ENCODE results near the gene EDAR. TPM values are rescaled to one million over a fixed set of nuclear protein-coding genes. Genes with fewer than 3 reads are reported as not detected.

Gene EDAR
- total and polyA plus RNA-seq, 9 of the 15 experiments (the other 6 are each of a cell fraction or from before 2014, with no cell fraction given), result 0.01 TPM; not detected in 8

DNA sequence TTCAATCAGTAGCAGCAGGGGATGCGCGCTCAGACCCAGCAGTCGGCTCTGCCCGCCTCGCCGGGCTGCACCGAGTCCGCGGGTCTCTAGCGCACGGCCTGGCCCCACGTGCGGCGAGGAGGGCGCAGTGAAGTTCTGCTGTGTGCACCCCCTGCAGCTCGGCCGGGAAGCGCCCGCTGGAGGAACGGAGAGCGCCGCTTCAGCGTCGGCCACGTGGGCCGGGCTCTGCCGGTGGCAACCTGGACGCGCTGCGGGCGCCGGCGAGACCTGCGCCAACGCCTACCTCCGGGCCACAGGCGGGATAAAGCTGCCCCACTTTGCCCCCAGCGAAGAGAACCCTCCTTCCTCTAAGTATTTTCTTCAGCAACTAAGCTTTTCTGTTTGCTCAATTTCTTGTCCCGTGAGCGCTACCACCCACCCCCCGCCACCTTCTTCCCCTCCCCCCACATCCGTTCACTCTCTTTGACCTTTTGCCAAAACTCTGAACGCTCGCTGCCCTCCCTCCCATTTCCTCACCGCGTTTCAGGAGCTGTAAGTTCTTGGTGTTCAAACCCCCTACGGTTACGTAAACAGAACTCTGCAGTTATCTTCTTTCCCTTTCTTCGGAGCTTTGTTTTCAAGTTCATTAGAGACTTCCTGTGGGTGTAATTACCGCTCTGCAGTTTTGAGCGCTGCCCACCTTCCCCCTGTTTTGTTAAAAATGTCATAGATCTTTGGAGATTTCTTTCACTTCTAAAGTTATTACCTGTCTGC, 42.6 kb upstream of the EDAR start (continued):
- TF ChIP-seq, protein P1, sequence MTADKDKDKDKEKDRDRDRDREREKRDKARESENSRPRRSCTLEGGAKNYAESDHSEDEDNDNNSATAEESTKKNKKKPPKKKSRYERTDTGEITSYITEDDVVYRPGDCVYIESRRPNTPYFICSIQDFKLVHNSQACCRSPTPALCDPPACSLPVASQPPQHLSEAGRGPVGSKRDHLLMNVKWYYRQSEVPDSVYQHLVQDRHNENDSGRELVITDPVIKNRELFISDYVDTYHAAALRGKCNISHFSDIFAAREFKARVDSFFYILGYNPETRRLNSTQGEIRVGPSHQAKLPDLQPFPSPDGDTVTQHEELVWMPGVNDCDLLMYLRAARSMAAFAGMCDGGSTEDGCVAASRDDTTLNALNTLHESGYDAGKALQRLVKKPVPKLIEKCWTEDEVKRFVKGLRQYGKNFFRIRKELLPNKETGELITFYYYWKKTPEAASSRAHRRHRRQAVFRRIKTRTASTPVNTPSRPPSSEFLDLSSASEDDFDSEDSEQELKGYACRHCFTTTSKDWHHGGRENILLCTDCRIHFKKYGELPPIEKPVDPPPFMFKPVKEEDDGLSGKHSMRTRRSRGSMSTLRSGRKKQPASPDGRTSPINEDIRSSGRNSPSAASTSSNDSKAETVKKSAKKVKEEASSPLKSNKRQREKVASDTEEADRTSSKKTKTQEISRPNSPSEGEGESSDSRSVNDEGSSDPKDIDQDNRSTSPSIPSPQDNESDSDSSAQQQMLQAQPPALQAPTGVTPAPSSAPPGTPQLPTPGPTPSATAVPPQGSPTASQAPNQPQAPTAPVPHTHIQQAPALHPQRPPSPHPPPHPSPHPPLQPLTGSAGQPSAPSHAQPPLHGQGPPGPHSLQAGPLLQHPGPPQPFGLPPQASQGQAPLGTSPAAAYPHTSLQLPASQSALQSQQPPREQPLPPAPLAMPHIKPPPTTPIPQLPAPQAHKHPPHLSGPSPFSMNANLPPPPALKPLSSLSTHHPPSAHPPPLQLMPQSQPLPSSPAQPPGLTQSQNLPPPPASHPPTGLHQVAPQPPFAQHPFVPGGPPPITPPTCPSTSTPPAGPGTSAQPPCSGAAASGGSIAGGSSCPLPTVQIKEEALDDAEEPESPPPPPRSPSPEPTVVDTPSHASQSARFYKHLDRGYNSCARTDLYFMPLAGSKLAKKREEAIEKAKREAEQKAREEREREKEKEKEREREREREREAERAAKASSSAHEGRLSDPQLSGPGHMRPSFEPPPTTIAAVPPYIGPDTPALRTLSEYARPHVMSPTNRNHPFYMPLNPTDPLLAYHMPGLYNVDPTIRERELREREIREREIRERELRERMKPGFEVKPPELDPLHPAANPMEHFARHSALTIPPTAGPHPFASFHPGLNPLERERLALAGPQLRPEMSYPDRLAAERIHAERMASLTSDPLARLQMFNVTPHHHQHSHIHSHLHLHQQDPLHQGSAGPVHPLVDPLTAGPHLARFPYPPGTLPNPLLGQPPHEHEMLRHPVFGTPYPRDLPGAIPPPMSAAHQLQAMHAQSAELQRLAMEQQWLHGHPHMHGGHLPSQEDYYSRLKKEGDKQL (CRISPR knock-in tag; IDR thresholded peaks at IDR 0.05; ENCODE audit: borderline replicate concordance), result no peak
- TF ChIP-seq, protein P2, sequence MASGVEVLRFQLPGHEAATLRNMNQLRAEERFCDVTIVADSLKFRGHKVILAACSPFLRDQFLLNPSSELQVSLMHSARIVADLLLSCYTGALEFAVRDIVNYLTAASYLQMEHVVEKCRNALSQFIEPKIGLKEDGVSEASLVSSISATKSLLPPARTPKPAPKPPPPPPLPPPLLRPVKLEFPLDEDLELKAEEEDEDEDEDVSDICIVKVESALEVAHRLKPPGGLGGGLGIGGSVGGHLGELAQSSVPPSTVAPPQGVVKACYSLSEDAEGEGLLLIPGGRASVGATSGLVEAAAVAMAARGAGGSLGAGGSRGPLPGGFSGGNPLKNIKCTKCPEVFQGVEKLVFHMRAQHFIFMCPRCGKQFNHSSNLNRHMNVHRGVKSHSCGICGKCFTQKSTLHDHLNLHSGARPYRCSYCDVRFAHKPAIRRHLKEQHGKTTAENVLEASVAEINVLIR (CRISPR knock-in tag; IDR thresholded peaks at IDR 0.05), result no peak
- TF ChIP-seq EZH2 (IDR thresholded peaks at IDR 0.05; ENCODE audit: borderline replicate concordance, low read depth, low read length) (no peak), ZNF274 (IDR thresholded peaks at IDR 0.05; ENCODE audit: borderline replicate concordance, low read depth, low read length) (no peak), HIVEP1 (CRISPR knock-in tag; IDR thresholded peaks at IDR 0.05) (no peak), E2F3 (CRISPR knock-in tag; IDR thresholded peaks at IDR 0.05) (no peak), ZNF766 (CRISPR knock-in tag; conservative IDR thresholded peaks at IDR 0.05) (no peak), ELF2 (CRISPR knock-in tag; IDR thresholded peaks at IDR 0.05) (no peak), MCM7 (IDR thresholded peaks at IDR 0.05) (no peak), ZNF197 (CRISPR knock-in tag; IDR thresholded peaks at IDR 0.05; ENCODE audit: low read depth) (no peak), PML (IDR thresholded peaks at IDR 0.05; ENCODE audit: low read length) (no peak), STAT5A (IDR thresholded peaks at IDR 0.05; ENCODE audit: borderline replicate concordance, low read length) (no peak)
- TF ChIP-seq, protein P3, sequence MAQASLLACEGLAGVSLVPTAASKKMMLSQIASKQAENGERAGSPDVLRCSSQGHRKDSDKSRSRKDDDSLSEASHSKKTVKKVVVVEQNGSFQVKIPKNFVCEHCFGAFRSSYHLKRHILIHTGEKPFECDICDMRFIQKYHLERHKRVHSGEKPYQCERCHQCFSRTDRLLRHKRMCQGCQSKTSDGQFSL (CRISPR knock-in tag; IDR thresholded peaks at IDR 0.05), result no peak
- TF ChIP-seq, protein P3 (tag; IDR thresholded peaks at IDR 0.05), result no peak
- TF ChIP-seq, protein P4, sequence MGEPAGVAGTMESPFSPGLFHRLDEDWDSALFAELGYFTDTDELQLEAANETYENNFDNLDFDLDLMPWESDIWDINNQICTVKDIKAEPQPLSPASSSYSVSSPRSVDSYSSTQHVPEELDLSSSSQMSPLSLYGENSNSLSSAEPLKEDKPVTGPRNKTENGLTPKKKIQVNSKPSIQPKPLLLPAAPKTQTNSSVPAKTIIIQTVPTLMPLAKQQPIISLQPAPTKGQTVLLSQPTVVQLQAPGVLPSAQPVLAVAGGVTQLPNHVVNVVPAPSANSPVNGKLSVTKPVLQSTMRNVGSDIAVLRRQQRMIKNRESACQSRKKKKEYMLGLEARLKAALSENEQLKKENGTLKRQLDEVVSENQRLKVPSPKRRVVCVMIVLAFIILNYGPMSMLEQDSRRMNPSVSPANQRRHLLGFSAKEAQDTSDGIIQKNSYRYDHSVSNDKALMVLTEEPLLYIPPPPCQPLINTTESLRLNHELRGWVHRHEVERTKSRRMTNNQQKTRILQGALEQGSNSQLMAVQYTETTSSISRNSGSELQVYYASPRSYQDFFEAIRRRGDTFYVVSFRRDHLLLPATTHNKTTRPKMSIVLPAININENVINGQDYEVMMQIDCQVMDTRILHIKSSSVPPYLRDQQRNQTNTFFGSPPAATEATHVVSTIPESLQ (CRISPR knock-in tag; IDR thresholded peaks at IDR 0.05), result no peak
- TF ChIP-seq, protein P5, sequence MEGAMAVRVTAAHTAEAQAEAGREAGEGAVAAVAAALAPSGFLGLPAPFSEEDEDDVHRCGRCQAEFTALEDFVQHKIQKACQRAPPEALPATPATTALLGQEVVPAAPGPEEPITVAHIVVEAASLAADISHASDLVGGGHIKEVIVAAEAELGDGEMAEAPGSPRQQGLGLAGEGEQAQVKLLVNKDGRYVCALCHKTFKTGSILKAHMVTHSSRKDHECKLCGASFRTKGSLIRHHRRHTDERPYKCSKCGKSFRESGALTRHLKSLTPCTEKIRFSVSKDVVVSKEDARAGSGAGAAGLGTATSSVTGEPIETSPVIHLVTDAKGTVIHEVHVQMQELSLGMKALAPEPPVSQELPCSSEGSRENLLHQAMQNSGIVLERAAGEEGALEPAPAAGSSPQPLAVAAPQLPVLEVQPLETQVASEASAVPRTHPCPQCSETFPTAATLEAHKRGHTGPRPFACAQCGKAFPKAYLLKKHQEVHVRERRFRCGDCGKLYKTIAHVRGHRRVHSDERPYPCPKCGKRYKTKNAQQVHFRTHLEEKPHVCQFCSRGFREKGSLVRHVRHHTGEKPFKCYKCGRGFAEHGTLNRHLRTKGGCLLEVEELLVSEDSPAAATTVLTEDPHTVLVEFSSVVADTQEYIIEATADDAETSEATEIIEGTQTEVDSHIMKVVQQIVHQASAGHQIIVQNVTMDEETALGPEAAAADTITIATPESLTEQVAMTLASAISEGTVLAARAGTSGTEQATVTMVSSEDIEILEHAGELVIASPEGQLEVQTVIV (CRISPR knock-in tag; IDR thresholded peaks at IDR 0.05; ENCODE audit: borderline replicate concordance), result no peak

Data from K562 (cell line).